ENCODE results near the gene UBE2J1.
A peak's percentile ranks its signal among the peaks of the same experiment; 100 is the strongest.

UBE2J1 gene

DNA sequence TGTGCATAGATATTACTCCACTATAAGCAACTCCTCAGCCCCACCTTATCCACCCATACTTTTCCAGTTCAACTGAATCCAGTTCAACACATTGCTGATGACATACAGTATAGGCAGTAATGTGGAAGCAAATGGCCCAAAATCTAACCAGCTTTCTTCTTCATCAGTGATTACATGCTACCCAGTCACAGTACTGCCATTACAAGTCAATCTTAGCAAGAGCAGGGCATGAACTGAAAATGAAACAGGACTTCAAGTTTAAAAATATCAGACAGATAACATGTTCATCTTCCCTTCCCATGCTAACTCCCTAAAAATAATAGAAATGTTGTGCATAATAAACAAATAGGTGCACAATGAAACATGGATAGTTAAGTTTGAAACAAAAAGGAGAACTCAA is 40.3 kb upstream of the UBE2J1 start:
- H3K4me3 ChIP-seq (ENCODE audit: control insufficient read depth, low read depth, low read length), result no peak overlapping the region
- TF ChIP-seq, protein P1, sequence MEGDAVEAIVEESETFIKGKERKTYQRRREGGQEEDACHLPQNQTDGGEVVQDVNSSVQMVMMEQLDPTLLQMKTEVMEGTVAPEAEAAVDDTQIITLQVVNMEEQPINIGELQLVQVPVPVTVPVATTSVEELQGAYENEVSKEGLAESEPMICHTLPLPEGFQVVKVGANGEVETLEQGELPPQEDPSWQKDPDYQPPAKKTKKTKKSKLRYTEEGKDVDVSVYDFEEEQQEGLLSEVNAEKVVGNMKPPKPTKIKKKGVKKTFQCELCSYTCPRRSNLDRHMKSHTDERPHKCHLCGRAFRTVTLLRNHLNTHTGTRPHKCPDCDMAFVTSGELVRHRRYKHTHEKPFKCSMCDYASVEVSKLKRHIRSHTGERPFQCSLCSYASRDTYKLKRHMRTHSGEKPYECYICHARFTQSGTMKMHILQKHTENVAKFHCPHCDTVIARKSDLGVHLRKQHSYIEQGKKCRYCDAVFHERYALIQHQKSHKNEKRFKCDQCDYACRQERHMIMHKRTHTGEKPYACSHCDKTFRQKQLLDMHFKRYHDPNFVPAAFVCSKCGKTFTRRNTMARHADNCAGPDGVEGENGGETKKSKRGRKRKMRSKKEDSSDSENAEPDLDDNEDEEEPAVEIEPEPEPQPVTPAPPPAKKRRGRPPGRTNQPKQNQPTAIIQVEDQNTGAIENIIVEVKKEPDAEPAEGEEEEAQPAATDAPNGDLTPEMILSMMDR (conservative IDR thresholded peaks at IDR 0.05; ENCODE audit: control insufficient read depth, insufficient read depth, low read depth, low read length), result no peak
- DNase-seq (ENCODE audit: low read depth), result no peak

DNA sequence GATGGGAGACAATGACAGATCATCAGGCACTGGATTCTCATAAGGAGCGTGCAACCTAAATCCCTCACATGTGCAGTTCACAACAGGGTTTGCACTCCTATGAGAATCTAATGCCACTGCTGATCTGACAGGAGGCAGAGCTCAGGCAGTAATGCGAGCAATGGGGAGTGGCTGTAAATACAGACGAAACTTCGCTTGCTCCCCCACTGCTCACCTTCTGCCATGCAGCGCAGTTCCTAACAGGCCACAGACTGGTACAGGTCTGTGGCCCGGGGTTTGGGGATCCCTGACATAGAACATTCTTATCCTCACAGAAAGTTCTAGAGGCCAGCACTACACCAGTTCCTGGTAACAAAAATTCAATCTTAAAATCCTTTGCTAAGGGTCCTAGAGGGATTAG is 36.3 kb upstream of the UBE2J1 start:
- no peak for DNase-seq (ENCODE audit: low read depth)
- H3K4me3 ChIP-seq (ENCODE audit: control insufficient read depth, low read depth, low read length), result no peak overlapping the region
- TF ChIP-seq, protein P1 (conservative IDR thresholded peaks at IDR 0.05; ENCODE audit: control insufficient read depth, insufficient read depth, low read depth, low read length), result no peak

DNA sequence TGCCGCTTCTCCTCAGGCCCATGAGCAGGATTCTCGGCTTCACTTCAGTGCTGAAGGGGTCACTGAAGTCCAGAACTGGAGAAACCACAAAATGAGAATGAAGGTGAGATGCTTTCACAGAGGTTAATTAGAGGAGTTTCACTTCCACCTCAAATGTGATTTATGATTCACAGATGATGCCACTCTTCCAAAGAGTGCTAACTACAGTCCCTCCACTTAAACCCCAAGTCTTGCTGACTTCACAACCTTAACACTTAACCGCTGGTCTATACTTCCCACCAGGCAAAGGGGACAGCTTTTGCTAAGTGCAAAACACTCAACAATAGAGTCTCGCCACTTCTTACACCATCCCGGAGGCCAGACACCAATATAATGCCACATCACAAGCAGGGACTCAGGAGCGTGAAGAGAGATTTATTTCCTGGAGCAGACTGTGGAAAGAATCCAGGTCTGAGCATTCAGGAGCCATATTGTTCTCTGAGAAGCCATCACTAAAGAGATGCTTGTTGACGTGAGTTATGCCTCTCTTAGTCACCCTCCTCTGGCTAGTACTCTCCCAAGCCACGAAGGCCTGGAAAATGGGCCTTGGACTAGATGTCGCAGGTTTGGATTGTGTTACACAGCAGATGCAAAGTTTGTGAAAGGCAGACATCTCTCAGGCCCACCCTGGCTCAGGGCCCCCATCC is 35.1 kb upstream of the UBE2J1 start:
- TF ChIP-seq, protein P1 (conservative IDR thresholded peaks at IDR 0.05; ENCODE audit: control insufficient read depth, insufficient read depth, low read depth, low read length), result no peak
- no peak overlapping the region for H3K4me3 ChIP-seq (ENCODE audit: control insufficient read depth, low read depth, low read length)
- peak; percentile 35 for DNase-seq (ENCODE audit: low read depth)

DNA sequence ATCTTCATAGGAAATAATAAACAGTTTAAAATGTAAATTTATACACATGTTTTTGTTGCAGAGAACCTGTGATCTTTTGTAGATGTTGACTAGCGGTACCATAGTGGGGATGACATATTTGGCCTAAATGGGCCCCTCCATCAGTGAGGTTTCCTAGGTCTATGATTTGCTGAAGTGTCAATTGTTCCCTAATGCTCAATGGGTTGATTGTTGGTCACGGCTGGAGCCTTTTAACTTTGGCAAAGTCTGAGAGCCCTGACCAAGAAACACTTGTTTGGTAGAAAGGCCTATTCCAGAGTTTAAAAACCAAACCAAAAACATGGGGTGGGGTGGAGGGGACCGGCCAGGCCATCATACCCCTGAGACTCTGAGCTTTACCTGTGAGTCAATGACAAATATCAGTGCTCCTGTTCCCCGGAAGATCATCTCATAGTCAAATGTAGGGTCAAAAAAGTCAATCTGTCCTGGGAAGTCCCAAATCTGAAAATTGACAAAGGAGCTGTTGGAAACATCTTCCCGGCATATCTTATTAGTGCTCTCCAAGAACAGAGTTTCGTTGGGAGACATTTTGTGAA is 34.5 kb upstream of the UBE2J1 start:
- TF ChIP-seq, protein P1 (conservative IDR thresholded peaks at IDR 0.05; ENCODE audit: control insufficient read depth, insufficient read depth, low read depth, low read length), result no peak

DNA sequence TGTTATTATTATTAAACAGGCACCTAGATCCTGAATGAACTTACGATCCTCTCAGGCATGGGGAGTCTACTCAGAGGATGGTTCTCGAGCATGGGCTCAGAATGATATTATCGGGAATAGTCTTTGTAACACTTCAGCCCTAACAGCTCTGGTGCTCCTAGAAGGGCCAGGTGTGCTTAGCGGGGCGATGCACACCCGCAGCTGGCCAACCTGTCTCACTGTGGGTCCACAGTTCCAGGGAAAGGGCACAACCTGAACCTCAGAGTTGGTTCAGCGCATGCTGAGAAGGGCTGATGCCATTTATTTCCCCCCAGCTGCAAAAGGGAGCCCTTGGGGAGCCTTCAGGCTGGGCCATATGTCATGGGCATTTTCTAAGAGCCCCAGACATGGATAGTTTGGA is 33.3 kb upstream of the UBE2J1 start:
- no peak overlapping the region for H3K4me3 ChIP-seq (ENCODE audit: control insufficient read depth, low read depth, low read length)
- TF ChIP-seq, protein P1 (conservative IDR thresholded peaks at IDR 0.05; ENCODE audit: control insufficient read depth, insufficient read depth, low read depth, low read length), result no peak
- no peak for DNase-seq (ENCODE audit: low read depth)

More for the DNA sequence above, 34.5 kb upstream of the UBE2J1 start:
- H3K4me3 ChIP-seq (ENCODE audit: control insufficient read depth, low read depth, low read length), result no peak overlapping the region
- DNase-seq (ENCODE audit: low read depth), result no peak

DNA sequence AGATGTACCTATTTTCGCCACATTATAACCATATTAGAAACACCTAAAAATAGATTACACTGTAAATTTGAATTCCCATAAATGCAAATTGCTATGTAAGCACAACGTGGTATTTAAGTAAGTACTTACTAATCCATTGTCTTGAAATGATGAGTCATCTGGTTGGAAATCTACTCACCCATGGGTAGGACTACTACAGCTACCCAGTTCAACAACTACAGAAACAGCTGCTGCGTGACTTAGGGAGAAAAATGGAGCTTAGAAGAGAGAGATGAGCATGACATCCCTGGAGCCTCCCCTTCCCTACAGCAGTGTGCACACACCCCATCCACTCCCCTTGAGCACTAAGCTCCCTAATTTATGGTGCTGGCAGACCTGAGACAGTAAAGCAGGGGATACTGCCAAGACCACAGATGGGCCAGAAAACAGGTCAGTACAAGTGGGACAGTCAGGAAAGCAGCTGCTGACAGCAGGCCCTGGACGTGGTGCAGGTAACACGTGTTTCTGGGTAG is 32.7 kb upstream of the UBE2J1 start:
- no peak overlapping the region for H3K4me3 ChIP-seq (ENCODE audit: control insufficient read depth, low read depth, low read length)
- TF ChIP-seq, protein P1 (conservative IDR thresholded peaks at IDR 0.05; ENCODE audit: control insufficient read depth, insufficient read depth, low read depth, low read length), result no peak
- DNase-seq (ENCODE audit: low read depth), result peak; percentile 55
